Cardiac muscle cell (in vitro differentiated cells and primary cell): ENCODE data around the gene CGB1. TPM values are rescaled to one million over a fixed set of nuclear protein-coding genes. Genes with fewer than 3 reads are reported as not detected.

ENCODE experiments used
- DNase-seq, 2 donors: peaks; one replicate each; pipeline versions ENCODE4 v3.0.0 to v3.0.0-alpha.2; 2010 to 2017; ENCODE audit warnings: low read depth in 1 of 2, low spot score in 1 of 2
- H3K27ac ChIP-seq: fragments of 200-600 bp; sonication (generic); 2 replicates; pipeline ENCODE4 v1.5.1; 2016
- H3K27me3 ChIP-seq: fragments of 200-600 bp; sonication (generic); 2 replicates; pipeline ENCODE4 v1.6.0; 2016; ENCODE audit warnings: control low read depth
- H3K36me3 ChIP-seq: fragments of 200-600 bp; sonication (generic); 2 replicates; pipeline ENCODE4 v1.5.1; 2016; ENCODE audit warnings: control low read depth
- H3K4me1 ChIP-seq: fragments of 200-600 bp; sonication (generic); 2 replicates; pipeline ENCODE4 v1.8.1; 2017; ENCODE audit warnings: low read depth, mild to moderate bottlenecking, mixed run types
- H3K4me3 ChIP-seq: fragments of 200-600 bp; sonication (generic); 2 replicates; pipeline ENCODE4 v1.5.1; 2016; ENCODE audit warnings: mild to moderate bottlenecking
- H3K9me3 ChIP-seq: fragments of 200-600 bp; sonication (generic); 2 replicates; pipeline ENCODE4 v1.5.1; 2017; ENCODE audit warnings: low read depth, mild to moderate bottlenecking, control low read depth
- CTCF ChIP-seq: IDR thresholded peaks from 2 replicates; pipeline ENCODE4 v1.5.1; 2012; ENCODE audit warnings: low read depth, mild to moderate bottlenecking, low read length
- polyA plus RNA-seq: library from polyadenylated mRNA; unstranded; fragments of >200 nt; fragmentation: Nextera tagmentation; extraction: Ambion mirVana; gene quantifications from 2 replicates; pipeline ENCODE4 v1.2.1, GENCODE V29; 2016
- total RNA-seq: library from RNA; depleted of rRNA; stranded (reverse); fragments of >200 nt; gene quantifications from 2 replicates; pipeline ENCODE4 v1.2.3, GENCODE V29; 2016

Gene CGB1
- total and polyA plus RNA-seq, 2 experiments from 2014 or later, result not detected

- no peak for TF ChIP-seq CTCF
- Histone ChIP-seq H3K9me3 (no peaks in the 10 kb centered on the region), H3K4me3 (no peak overlapping the region), H3K27me3 (no peaks in the 10 kb centered on the region), H3K36me3 (peaks cover 12% of the 10 kb centered on the region), H3K27ac (no peak overlapping the region), H3K4me1 (no peaks in the 10 kb centered on the region)
- DNase-seq, result no peak
Observed at GRCh38 chr19:49004133-49004532, 32.6 kb downstream of the CGB1 start.

GRCh38 chr19:48999481-49000325 is 37.0 kb downstream of the CGB1 start:
- Histone ChIP-seq H3K36me3 (peaks cover 7% of the 10 kb centered on the region), H3K4me1 (no peaks in the 10 kb centered on the region), H3K27ac (no peak overlapping the region), H3K9me3 (no peaks in the 10 kb centered on the region), H3K27me3 (no peaks in the 10 kb centered on the region), H3K4me3 (no peak overlapping the region)
- DNase-seq, result peak; percentile 80 to 82
- peak; percentile 83 for TF ChIP-seq CTCF

- no peaks in the 10 kb centered on the region for H3K9me3 ChIP-seq
- DNase-seq, result peak; percentile 63 to 73
- TF ChIP-seq CTCF, result peak; percentile 64
Observed at GRCh38 chr19:48997972-48998371, 38.7 kb downstream of the CGB1 start.

GRCh38 chr19:48994035-48994386 is 42.7 kb downstream of the CGB1 start:
- Histone ChIP-seq H3K27me3 (no peaks in the 10 kb centered on the region), H3K4me3 (peak overlapping the region; percentile 63), H3K36me3 (no peaks in the 10 kb centered on the region), H3K4me1 (peaks cover 15% of the 10 kb centered on the region), H3K27ac (peak overlapping the region; percentile 77), H3K9me3 (no peaks in the 10 kb centered on the region)
- no peak for TF ChIP-seq CTCF
- DNase-seq, result no peak

More at GRCh38 chr19:48997972-48998371, 38.7 kb downstream of the CGB1 start:
- H3K36me3 ChIP-seq, result peaks cover 3% of the 10 kb centered on the region
- no peak overlapping the region for H3K27ac ChIP-seq
- H3K4me3 ChIP-seq, result no peak overlapping the region
- H3K27me3 ChIP-seq, result no peaks in the 10 kb centered on the region
- peaks cover 5% of the 10 kb centered on the region for H3K4me1 ChIP-seq

GRCh38 chr19:48993175-48994034 is 43.3 kb downstream of the CGB1 start, which contains the start of the genes GYS1 and RUVBL2:
Gene GYS1 (minus strand): TSS chr19:48993309. CDS start chr19:48993112, 197 bp downstream.
Gene RUVBL2 (plus strand): TSS chr19:48993887. CDS start chr19:48993912, 25 bp downstream.
- DNase-seq, result peak; percentile 100

More at GRCh38 chr19:48993175-48994034, 43.3 kb downstream of the CGB1 start, which contains the start of the genes GYS1 and RUVBL2:
- H3K27ac ChIP-seq, result peak within 1 kb of the TSS; percentile 87
- no peaks in the 10 kb centered on the region for H3K27me3 ChIP-seq
- H3K36me3 ChIP-seq, result peaks cover under 1% of the 10 kb centered on the region
- H3K9me3 ChIP-seq, result no peaks in the 10 kb centered on the region
- peak within 1 kb of the TSS; percentile 63 for H3K4me3 ChIP-seq
- TF ChIP-seq CTCF, result peak; percentile 74
- H3K4me1 ChIP-seq, result peaks cover 15% of the 10 kb centered on the region
